Stimulated activated CD4-positive, alpha-beta T cell treated with anti-CD3 and anti-CD28 coated beads, Interleukin-2, amount 100 ng/mL, for 4 hours (primary cell): ENCODE data around the gene KCNG4.

Experiments used
- DNase-seq: peaks from one replicate; pipeline ENCODE4 v3.0.0-alpha.2; 2020; ENCODE audit warnings: low read depth

Gene KCNG4

GRCh38 chr16:84262939-84263338 is 23.1 kb upstream of the KCNG4 start:
- no peak for DNase-seq

- no peak for DNase-seq
Observed at GRCh38 chr16:84262031-84262430, 22.2 kb upstream of the KCNG4 start.

GRCh38 chr16:84260766-84261554 is 21.1 kb upstream of the KCNG4 start:
- no peak for DNase-seq

- no peak for DNase-seq
Observed at GRCh38 chr16:84259691-84260090, 19.9 kb upstream of the KCNG4 start.

GRCh38 chr16:84258266-84258665 is 18.5 kb upstream of the KCNG4 start:
- DNase-seq, result no peak

GRCh38 chr16:84255050-84255810 is 15.4 kb upstream of the KCNG4 start:
- DNase-seq, result no peak

- no peak for DNase-seq
Observed at GRCh38 chr16:84254062-84254461, 14.2 kb upstream of the KCNG4 start.

GRCh38 chr16:84253173-84253572 is 13.4 kb upstream of the KCNG4 start:
- DNase-seq, result no peak

GRCh38 chr16:84252184-84252583 is 12.4 kb upstream of the KCNG4 start:
- no peak for DNase-seq

GRCh38 chr16:84247844-84248243 is 8.0 kb upstream of the KCNG4 start:
- DNase-seq, result no peak

- DNase-seq, result no peak
Observed at GRCh38 chr16:84247331-84247730, 7.5 kb upstream of the KCNG4 start.

GRCh38 chr16:84246679-84247077 is 6.9 kb upstream of the KCNG4 start:
- DNase-seq, result no peak

GRCh38 chr16:84245956-84246678 is 6.3 kb upstream of the KCNG4 start:
- no peak for DNase-seq

- DNase-seq, result no peak
Observed at GRCh38 chr16:84244728-84245127, 4.9 kb upstream of the KCNG4 start.

- no peak for DNase-seq
Observed at GRCh38 chr16:84243732-84244131, 3.9 kb upstream of the KCNG4 start.

GRCh38 chr16:84242839-84243238 is 3.0 kb upstream of the KCNG4 start:
- no peak for DNase-seq

GRCh38 chr16:84241778-84242177 is 2.0 kb upstream of the KCNG4 start:
- no peak for DNase-seq

GRCh38 chr16:84240455-84240854 is 643 bp upstream of the KCNG4 start:
- DNase-seq, result no peak

- no peak for DNase-seq
Observed at GRCh38 chr16:84239141-84239769, 557 bp downstream of the KCNG4 start.

GRCh38 chr16:84237994-84238750 is 1.6 kb downstream of the KCNG4 start:
- DNase-seq, result no peak

GRCh38 chr16:84236671-84237070 is 3.1 kb downstream of the KCNG4 start:
- DNase-seq, result no peak
